ENCODE measurements around the gene DBP. TPM values are rescaled to one million over a fixed set of nuclear protein-coding genes. Genes with fewer than 3 reads are reported as not detected.

Gene DBP
- total and polyA plus RNA-seq, 9 donors, result 19.7 to 69.8 (median 29.0) TPM

- H3K4me1 ChIP-seq (ENCODE audit: insufficient read depth), result peaks cover 4% of the 10 kb centered on the region
- H3K4me3 ChIP-seq, result no peak overlapping the region
- intact Hi-C loops (cut with DNase I), result loop anchor here in 2 of 4 donors (10.0 kb wide), 2 partner anchors 131 to 291 kb away; partner anchors contain the start of gene EMP3 (in 1 of the 2)
- TF ChIP-seq EP300 (IDR thresholded peaks at IDR 0.05) (no peak), CTCF (IDR thresholded peaks at IDR 0.05) (no peak)
- peak in 1 of 5 donors; percentile 47 for DNase-seq
- H3K36me3 ChIP-seq, result no peaks in the 10 kb centered on the region
- H3K27ac ChIP-seq, result no peak overlapping the region
- WGBS, 3 donors, result 69 to 77% (median 73%) methylated on average over 8 to 16 of the region's 16 CpGs
- no peaks in the 10 kb centered on the region for H3K9me3 ChIP-seq
- no peaks in the 10 kb centered on the region for H3K27me3 ChIP-seq
Observed at GRCh38 chr19:48616041-48616436, 21.1 kb downstream of the DBP start.

GRCh38 chr19:48615231-48616040 is 21.7 kb downstream of the DBP start:
- H3K4me3 ChIP-seq, result no peak overlapping the region
- H3K27me3 ChIP-seq, result no peaks in the 10 kb centered on the region
- 55 to 66% (median 62%) methylated on average over 19 of the region's 19 CpGs for WGBS, 3 donors
- no peaks in the 10 kb centered on the region for H3K9me3 ChIP-seq
- H3K36me3 ChIP-seq, result no peaks in the 10 kb centered on the region
- peaks cover 4% of the 10 kb centered on the region for H3K4me1 ChIP-seq (ENCODE audit: insufficient read depth)
- intact Hi-C loops (cut with DNase I), result loop anchor here in 2 of 4 donors (10.0 kb wide), 2 partner anchors 131 to 291 kb away; partner anchors contain the start of gene EMP3 (in 1 of the 2)
- H3K27ac ChIP-seq, result no peak overlapping the region
- TF ChIP-seq EP300 (IDR thresholded peaks at IDR 0.05), result no peak
- no peak for TF ChIP-seq POLR2A (IDR thresholded peaks at IDR 0.05)
- TF ChIP-seq CTCF (IDR thresholded peaks at IDR 0.05), result no peak
- DNase-seq, result peak in 1 of 5 donors; percentile 40

GRCh38 chr19:48614436-48615230 is 22.5 kb downstream of the DBP start, which contains the start of gene FAM83E:
FAM83E (minus strand) TSS chr19:48615076; CDS start chr19:48613372, 1,704 bp downstream.
- intact Hi-C loops (cut with DNase I), result loop anchor here in 2 of 4 donors (10.0 kb wide), 2 partner anchors 130 to 290 kb away; partner anchors contain the start of gene EMP3 (in 1 of the 2)
- no peaks in the 10 kb centered on the region for H3K27me3 ChIP-seq
- H3K27ac ChIP-seq, result no peak within 1 kb of the TSS
- H3K9me3 ChIP-seq, result no peaks in the 10 kb centered on the region
- no peak within 1 kb of the TSS for H3K4me3 ChIP-seq
- TF ChIP-seq POLR2A (IDR thresholded peaks at IDR 0.05) (no peak), EP300 (IDR thresholded peaks at IDR 0.05) (no peak)
- H3K36me3 ChIP-seq, result no peaks in the 10 kb centered on the region
- WGBS, 3 donors, result 38 to 47% (median 38%) methylated on average over 29 to 31 of the region's 31 CpGs
- peak in 3 of 5 donors; percentile 42 to 53 (median 53) for DNase-seq
- H3K4me1 ChIP-seq (ENCODE audit: insufficient read depth), result peaks cover 4% of the 10 kb centered on the region

- TF ChIP-seq EP300 (IDR thresholded peaks at IDR 0.05), result no peak
- TF ChIP-seq POLR2A (IDR thresholded peaks at IDR 0.05), result no peak
- TF ChIP-seq CTCF (IDR thresholded peaks at IDR 0.05), result no peak
- Histone ChIP-seq H3K27ac (no peak overlapping the region), H3K9me3 (no peaks in the 10 kb centered on the region), H3K4me1 (ENCODE audit: insufficient read depth) (peaks cover 4% of the 10 kb centered on the region), H3K36me3 (no peaks in the 10 kb centered on the region), H3K4me3 (no peak overlapping the region), H3K27me3 (no peaks in the 10 kb centered on the region)
- 42 to 50% (median 45%) methylated on average over 13 of the region's 13 CpGs for WGBS, 3 donors
- intact Hi-C loops (cut with DNase I), result loop anchor here in 2 of 4 donors (10.0 kb wide), 2 partner anchors 129 to 289 kb away; partner anchors contain the start of gene EMP3 (in 1 of the 2)
- no peak for DNase-seq
Observed at GRCh38 chr19:48613852-48614435, 23.2 kb downstream of the DBP start.

Data from ovary (tissue), 9 donors.